SK-N-SH treated with all-trans-retinoic acid at 6 μM for 48 hours (cell line): ENCODE results near the gene MRPS18A.
A peak's percentile ranks its signal among the peaks of the same experiment; 100 is the strongest.

Experiments
- ATAC-seq: fragments of 200-7000 bp; cut with Tn5 transposase; 3 replicates; pipeline ENCODE4 v1.9.1; 2020; ENCODE audit warnings: mild to moderate bottlenecking, moderate library complexity
- ARNTL ChIP-seq: fragments of 450-650 bp; formaldehyde crosslinking; IDR thresholded peaks from 2 replicates; pipeline ENCODE4 v1.5.0; 2020; ENCODE audit warnings: low read depth, mild to moderate bottlenecking, moderate library complexity, borderline replicate concordance
- BACH2 ChIP-seq: fragments of 250-450 bp; sonication (Bioruptor Pico); IDR thresholded peaks from 2 replicates; pipeline ENCODE4 v1.9.0; 2021; ENCODE audit warnings: mild to moderate bottlenecking, borderline replicate concordance
- CSDC2 ChIP-seq: fragments of 250-450 bp; sonication (Bioruptor Pico); IDR thresholded peaks from 2 replicates; pipeline ENCODE4 v1.5.0; 2020; ENCODE audit warnings: mild to moderate bottlenecking, moderate library complexity
- CSRNP3 ChIP-seq: fragments of 250-450 bp; sonication (Bioruptor Pico); IDR thresholded peaks from 2 replicates; pipeline ENCODE4 v1.5.1; 2021; ENCODE audit warnings: mild to moderate bottlenecking, moderate library complexity
- ESRRG ChIP-seq: fragments of 250-450 bp; sonication (Bioruptor Pico); IDR thresholded peaks from 2 replicates; pipeline ENCODE4 v1.6.1; 2021; ENCODE audit warnings: mild to moderate bottlenecking
- GLIS3 ChIP-seq: fragments of 250-450 bp; sonication (Bioruptor Pico); IDR thresholded peaks from 2 replicates; pipeline ENCODE4 v1.5.0; 2020; ENCODE audit warnings: mild to moderate bottlenecking, moderate library complexity
- ISL1 ChIP-seq: fragments of 250-450 bp; sonication (Bioruptor Pico); IDR thresholded peaks from 2 replicates; pipeline ENCODE4 v2.1.2; 2022; ENCODE audit warnings: mild to moderate bottlenecking, moderate library complexity
- OSR1 ChIP-seq: fragments of 250-450 bp; sonication (Bioruptor Pico); IDR thresholded peaks from 2 replicates; pipeline ENCODE4 v1.8.0; 2022; ENCODE audit warnings: moderate library complexity, mild to moderate bottlenecking, inconsistent platforms
- PATZ1 ChIP-seq: fragments of 250-450 bp; sonication (Bioruptor Pico); IDR thresholded peaks from 2 replicates; pipeline ENCODE4 v1.8.0; 2020; ENCODE audit warnings: mild to moderate bottlenecking, moderate library complexity, borderline replicate concordance
- PPARA ChIP-seq: fragments of 250-450 bp; sonication (Bioruptor Pico); IDR thresholded peaks from 2 replicates; pipeline ENCODE4 v1.5.0; 2020; ENCODE audit warnings: mild to moderate bottlenecking, borderline replicate concordance
- RARB ChIP-seq: fragments of 250-450 bp; sonication (Bioruptor Pico); IDR thresholded peaks from 2 replicates; pipeline ENCODE4 v1.8.0; 2021; ENCODE audit warnings: mild to moderate bottlenecking, moderate library complexity
- SNAI2 ChIP-seq: fragments of 250-450 bp; sonication (Bioruptor Pico); IDR thresholded peaks from 2 replicates; pipeline ENCODE4 v1.5.0; 2020; ENCODE audit warnings: mild to moderate bottlenecking, moderate library complexity
- TCF4 ChIP-seq: fragments of 250-450 bp; sonication (Bioruptor Pico); IDR thresholded peaks from 2 replicates; pipeline ENCODE4 v1.8.0; 2021; ENCODE audit warnings: mild to moderate bottlenecking, moderate library complexity, borderline replicate concordance
- TOX ChIP-seq: fragments of 250-450 bp; sonication (Bioruptor Pico); IDR thresholded peaks from 2 replicates; pipeline ENCODE4 v1.8.0; 2021; ENCODE audit warnings: mild to moderate bottlenecking, moderate library complexity, borderline replicate concordance
- ZC3H10 ChIP-seq: fragments of 250-450 bp; sonication (Bioruptor Pico); IDR thresholded peaks from 2 replicates; pipeline ENCODE4 v1.5.1; 2021; ENCODE audit warnings: mild to moderate bottlenecking, moderate library complexity
- ZFP3 ChIP-seq: fragments of 250-450 bp; sonication (Bioruptor Pico); IDR thresholded peaks from 2 replicates; pipeline ENCODE4 v1.5.0; 2020; ENCODE audit warnings: mild to moderate bottlenecking, moderate library complexity
- ZNF565 ChIP-seq: fragments of 450-650 bp; formaldehyde crosslinking; conservative IDR thresholded peaks from 2 replicates; pipeline ENCODE4 v1.5.0; 2020; ENCODE audit warnings: low read depth, mild to moderate bottlenecking, moderate library complexity
- ZNF70 ChIP-seq: fragments of 450-650 bp; formaldehyde crosslinking; IDR thresholded peaks from 2 replicates; pipeline ENCODE4 v1.5.0; 2020; ENCODE audit warnings: mild to moderate bottlenecking, moderate library complexity
- ZNF8 ChIP-seq: fragments of 450-650 bp; formaldehyde crosslinking; IDR thresholded peaks from 2 replicates; pipeline ENCODE4 v1.5.0; 2020; ENCODE audit warnings: mild to moderate bottlenecking, moderate library complexity
- TF ChIP-seq, protein P1 (sequence below): fragments of 250-450 bp; sonication (Bioruptor Pico); IDR thresholded peaks from 2 replicates; pipeline ENCODE4 v1.5.1; 2020; ENCODE audit warnings: low read depth, mild to moderate bottlenecking, moderate library complexity
- TF ChIP-seq, protein P2 (sequence below): fragments of 250-450 bp; sonication (Bioruptor Pico); IDR thresholded peaks from 2 replicates; pipeline ENCODE4 v1.8.0; 2021; ENCODE audit warnings: low read depth, mild to moderate bottlenecking, moderate library complexity, borderline replicate concordance

The MRPS18A gene

GRCh38 chr6:43724354-43724753 is 36.8 kb upstream of the MRPS18A start:
- TF ChIP-seq PATZ1 (no peak), ISL1 (CRISPR knock-in tag) (no peak), TOX (CRISPR knock-in tag) (no peak), GLIS3 (CRISPR knock-in tag) (no peak), BACH2 (CRISPR knock-in tag) (no peak), PPARA (CRISPR knock-in tag) (no peak), ARNTL (no peak), CSDC2 (CRISPR knock-in tag) (no peak), ZC3H10 (CRISPR knock-in tag) (no peak), ZFP3 (no peak), ZNF8 (no peak), ZNF70 (CRISPR knock-in tag) (no peak)
- TF ChIP-seq, protein P1, sequence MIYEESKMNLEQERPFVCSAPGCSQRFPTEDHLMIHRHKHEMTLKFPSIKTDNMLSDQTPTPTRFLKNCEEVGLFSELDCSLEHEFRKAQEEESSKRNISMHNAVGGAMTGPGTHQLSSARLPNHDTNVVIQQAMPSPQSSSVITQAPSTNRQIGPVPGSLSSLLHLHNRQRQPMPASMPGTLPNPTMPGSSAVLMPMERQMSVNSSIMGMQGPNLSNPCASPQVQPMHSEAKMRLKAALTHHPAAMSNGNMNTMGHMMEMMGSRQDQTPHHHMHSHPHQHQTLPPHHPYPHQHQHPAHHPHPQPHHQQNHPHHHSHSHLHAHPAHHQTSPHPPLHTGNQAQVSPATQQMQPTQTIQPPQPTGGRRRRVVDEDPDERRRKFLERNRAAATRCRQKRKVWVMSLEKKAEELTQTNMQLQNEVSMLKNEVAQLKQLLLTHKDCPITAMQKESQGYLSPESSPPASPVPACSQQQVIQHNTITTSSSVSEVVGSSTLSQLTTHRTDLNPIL (CRISPR knock-in tag), result no peak
- TF ChIP-seq, protein P2, sequence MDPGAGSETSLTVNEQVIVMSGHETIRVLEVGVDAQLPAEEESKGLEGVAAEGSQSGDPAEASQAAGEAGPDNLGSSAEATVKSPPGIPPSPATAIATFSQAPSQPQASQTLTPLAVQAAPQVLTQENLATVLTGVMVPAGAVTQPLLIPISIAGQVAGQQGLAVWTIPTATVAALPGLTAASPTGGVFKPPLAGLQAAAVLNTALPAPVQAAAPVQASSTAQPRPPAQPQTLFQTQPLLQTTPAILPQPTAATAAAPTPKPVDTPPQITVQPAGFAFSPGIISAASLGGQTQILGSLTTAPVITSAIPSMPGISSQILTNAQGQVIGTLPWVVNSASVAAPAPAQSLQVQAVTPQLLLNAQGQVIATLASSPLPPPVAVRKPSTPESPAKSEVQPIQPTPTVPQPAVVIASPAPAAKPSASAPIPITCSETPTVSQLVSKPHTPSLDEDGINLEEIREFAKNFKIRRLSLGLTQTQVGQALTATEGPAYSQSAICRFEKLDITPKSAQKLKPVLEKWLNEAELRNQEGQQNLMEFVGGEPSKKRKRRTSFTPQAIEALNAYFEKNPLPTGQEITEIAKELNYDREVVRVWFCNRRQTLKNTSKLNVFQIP (CRISPR knock-in tag), result no peak
- TF ChIP-seq, all 23 proteins: peak for 0
- no peak for ATAC-seq

DNA sequence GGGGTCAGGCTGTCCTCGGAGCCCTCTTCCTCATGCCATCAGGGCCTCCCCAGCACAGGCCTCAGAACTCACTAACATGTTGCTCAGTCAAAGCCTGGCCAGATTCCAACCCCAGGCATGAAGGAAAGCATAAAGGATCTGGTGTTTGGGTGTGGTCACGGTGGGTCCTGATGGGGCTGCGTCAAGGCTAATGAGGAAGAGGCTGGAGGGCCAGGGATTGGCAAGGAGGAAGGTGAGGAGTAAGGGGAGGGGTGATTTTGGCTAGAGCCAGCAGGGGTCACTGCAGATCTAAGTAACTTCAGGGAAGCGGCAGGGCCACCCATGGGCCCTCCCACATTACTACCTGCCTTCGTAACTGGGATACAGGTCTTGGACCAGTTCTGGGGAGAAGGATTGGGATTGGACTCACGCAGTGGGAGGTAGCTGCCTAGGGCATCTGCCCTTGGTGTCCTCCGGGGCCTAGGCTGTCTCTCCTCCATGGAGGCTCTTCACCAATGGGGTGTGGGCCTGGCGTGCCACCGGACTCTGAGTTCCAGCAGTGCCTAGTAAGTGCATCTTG is 36.2 kb upstream of the MRPS18A start:
- peak; percentile 89 for ATAC-seq
- TF ChIP-seq SNAI2 (CRISPR knock-in tag) (no peak), PATZ1 (no peak), TOX (CRISPR knock-in tag) (no peak)

GRCh38 chr6:43722920-43723545 is 35.4 kb upstream of the MRPS18A start:
- no peak for ATAC-seq

DNA sequence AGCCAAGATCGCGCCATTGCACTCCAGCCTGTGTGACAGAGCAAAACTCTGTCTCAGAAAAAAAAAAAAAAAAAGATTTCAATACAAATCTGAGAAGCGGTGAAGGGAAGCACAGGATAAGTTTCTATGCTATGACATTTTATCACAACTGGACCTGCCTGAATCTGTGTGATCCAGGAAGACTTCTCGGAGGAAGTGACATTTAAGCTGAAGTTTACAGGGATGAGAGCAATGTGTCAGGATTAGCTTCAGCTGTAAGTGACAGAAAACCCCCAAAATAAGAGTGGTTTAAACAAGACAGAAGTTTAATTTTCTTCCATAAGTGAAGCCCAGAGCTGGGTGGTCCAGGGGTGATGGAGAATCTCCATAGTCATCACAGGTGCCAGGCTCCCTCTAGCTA is 33.4 kb upstream of the MRPS18A start:
- no peak for ATAC-seq
- TF ChIP-seq ESRRG (CRISPR knock-in tag) (no peak), PATZ1 (no peak), OSR1 (CRISPR knock-in tag) (no peak), RARB (CRISPR knock-in tag) (no peak), TCF4 (CRISPR knock-in tag) (no peak), CSDC2 (CRISPR knock-in tag) (no peak), BACH2 (CRISPR knock-in tag) (no peak), TOX (CRISPR knock-in tag) (no peak), ZNF8 (no peak), CSRNP3 (CRISPR knock-in tag) (no peak), ZNF70 (CRISPR knock-in tag) (no peak)
- TF ChIP-seq, protein P2 (CRISPR knock-in tag), result no peak
- TF ChIP-seq, all 23 proteins: peak for 0

More at GRCh38 chr6:43722920-43723545, 35.4 kb upstream of the MRPS18A start:
- no peak for TF ChIP-seq ZNF70 (CRISPR knock-in tag)
- TF ChIP-seq ZNF565 (CRISPR knock-in tag), result no peak
- no peak for TF ChIP-seq ARNTL
- TF ChIP-seq CSDC2 (CRISPR knock-in tag), result no peak
- no peak for TF ChIP-seq OSR1 (CRISPR knock-in tag)
- TF ChIP-seq BACH2 (CRISPR knock-in tag), result no peak
